Endothelial cell of umbilical vein (primary cell): ENCODE measurements around the gene RGL4.

Source experiments
- EZH2 ChIP-seq: IDR thresholded peaks from 2 replicates; pipeline ENCODE4 v1.6.1; 2012; ENCODE audit warnings: borderline replicate concordance, low read depth, mild to moderate bottlenecking, moderate library complexity, low read length, inconsistent platforms; ENCODE audit not compliant: severe bottlenecking
- JUN ChIP-seq: IDR thresholded peaks from 2 replicates; pipeline ENCODE4 v1.6.1; 2011; ENCODE audit warnings: borderline replicate concordance, low read depth; ENCODE audit not compliant: insufficient read length, insufficient read depth
- POLR2A ChIP-seq: IDR thresholded peaks from 2 replicates; pipeline ENCODE4 v1.6.1; 2012; ENCODE audit warnings: low read depth, mild to moderate bottlenecking, control low read depth, low read length
- POLR2AphosphoS5 ChIP-seq: IDR thresholded peaks from 2 replicates; pipeline ENCODE4 v1.6.1; 2012; ENCODE audit warnings: low read depth, mild to moderate bottlenecking, control low read depth, low read length, moderate library complexity; ENCODE audit not compliant: insufficient read depth
- TF ChIP-seq, protein P1 (sequence below), 2 donors: IDR thresholded peaks; 1 replicate in 1 of 2; 2 replicates in 1 of 2; pipeline ENCODE4 v1.5.1; 2011; ENCODE audit warnings: low read length in 2 of 2, mild to moderate bottlenecking in 2 of 2, moderate library complexity in 2 of 2, control low read depth in 1 of 2, inconsistent platforms in 1 of 2, low read depth in 1 of 2; ENCODE audit not compliant: insufficient read depth in 1 of 2; ENCODE audit errors: extremely low read depth in 1 of 2

DNA sequence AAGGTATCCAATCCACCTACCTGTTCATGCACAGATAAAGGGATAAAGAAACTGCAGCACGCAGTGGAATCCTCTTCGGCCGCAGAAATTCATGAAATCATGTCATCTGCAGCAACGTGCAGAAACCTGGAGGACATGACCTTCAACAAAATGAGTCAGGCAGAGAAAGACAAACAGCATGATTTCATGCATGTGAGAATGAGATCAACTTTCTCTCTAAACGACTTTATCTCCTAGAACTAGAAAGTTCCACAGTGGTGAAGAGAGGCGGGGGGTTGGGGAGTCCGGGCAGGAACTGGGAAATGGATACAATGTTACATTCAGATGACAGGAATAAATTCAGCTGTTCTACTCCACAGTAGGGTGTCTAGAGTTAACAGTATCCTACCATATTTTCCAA, 9.9 kb downstream of the RGL4 start:
- TF ChIP-seq EZH2, result no peak
- TF ChIP-seq POLR2AphosphoS5, result no peak
- TF ChIP-seq, protein P1, sequence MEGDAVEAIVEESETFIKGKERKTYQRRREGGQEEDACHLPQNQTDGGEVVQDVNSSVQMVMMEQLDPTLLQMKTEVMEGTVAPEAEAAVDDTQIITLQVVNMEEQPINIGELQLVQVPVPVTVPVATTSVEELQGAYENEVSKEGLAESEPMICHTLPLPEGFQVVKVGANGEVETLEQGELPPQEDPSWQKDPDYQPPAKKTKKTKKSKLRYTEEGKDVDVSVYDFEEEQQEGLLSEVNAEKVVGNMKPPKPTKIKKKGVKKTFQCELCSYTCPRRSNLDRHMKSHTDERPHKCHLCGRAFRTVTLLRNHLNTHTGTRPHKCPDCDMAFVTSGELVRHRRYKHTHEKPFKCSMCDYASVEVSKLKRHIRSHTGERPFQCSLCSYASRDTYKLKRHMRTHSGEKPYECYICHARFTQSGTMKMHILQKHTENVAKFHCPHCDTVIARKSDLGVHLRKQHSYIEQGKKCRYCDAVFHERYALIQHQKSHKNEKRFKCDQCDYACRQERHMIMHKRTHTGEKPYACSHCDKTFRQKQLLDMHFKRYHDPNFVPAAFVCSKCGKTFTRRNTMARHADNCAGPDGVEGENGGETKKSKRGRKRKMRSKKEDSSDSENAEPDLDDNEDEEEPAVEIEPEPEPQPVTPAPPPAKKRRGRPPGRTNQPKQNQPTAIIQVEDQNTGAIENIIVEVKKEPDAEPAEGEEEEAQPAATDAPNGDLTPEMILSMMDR (IDR thresholded peaks at IDR 0.05; ENCODE audit: extremely low read depth in 1 of 2, insufficient read depth in 1 of 2, low read depth in 1 of 2, low read length in 2 of 2), result no peak
- TF ChIP-seq JUN, result no peak
- no peak for TF ChIP-seq POLR2A
